H9 (cell line): ENCODE results near the gene HADH. TPM values are rescaled to one million over a fixed set of nuclear protein-coding genes. Genes with fewer than 3 reads are reported as not detected.

Source experiments
- DNase-seq: peaks from one replicate; pipeline ENCODE4 v3.0.0-alpha.2; 2017
- H2AFZ ChIP-seq: one replicate; pipeline ENCODE4 v1.6.1; 2013; ENCODE audit warnings: mild to moderate bottlenecking, low read length, control low read depth, moderate library complexity
- H2AK5ac ChIP-seq: 2 replicates; pipeline ENCODE4 v1.6.1; 2013; ENCODE audit warnings: low read length, control low read depth, mixed read lengths; ENCODE audit not compliant: insufficient read length
- H2BK120ac ChIP-seq: one replicate; pipeline ENCODE4 v1.6.1; 2013; ENCODE audit warnings: low read depth, mild to moderate bottlenecking, low read length, control low read depth, inconsistent platforms; ENCODE audit not compliant: poor library complexity, severe bottlenecking
- H2BK12ac ChIP-seq: 2 replicates; pipeline ENCODE4 v1.6.1; 2013; ENCODE audit warnings: low read length, control low read depth, mixed read lengths, low read depth; ENCODE audit not compliant: insufficient read length
- H2BK15ac ChIP-seq: 2 replicates; pipeline ENCODE4 v1.6.1; 2013; ENCODE audit warnings: low read depth, low read length, control low read depth
- H2BK20ac ChIP-seq: one replicate; pipeline ENCODE4 v1.6.1; 2013; ENCODE audit warnings: low read depth, mild to moderate bottlenecking, low read length, control low read depth, inconsistent platforms; ENCODE audit not compliant: poor library complexity, severe bottlenecking
- H2BK5ac ChIP-seq: 2 replicates; pipeline ENCODE4 v1.6.1; 2013; ENCODE audit warnings: low read length, control low read depth, mixed read lengths; ENCODE audit not compliant: insufficient read length
- H3K14ac ChIP-seq: 2 replicates; pipeline ENCODE4 v1.6.1; 2013; ENCODE audit warnings: low read length, control low read depth; ENCODE audit not compliant: insufficient read depth
- H3K18ac ChIP-seq: 2 replicates; pipeline ENCODE4 v1.6.1; 2013; ENCODE audit warnings: low read depth, mild to moderate bottlenecking, mixed read lengths, low read length, control low read depth; ENCODE audit not compliant: insufficient read length
- H3K23ac ChIP-seq: 2 replicates; pipeline ENCODE4 v1.6.1; 2013; ENCODE audit warnings: low read length, control low read depth, mixed read lengths, low read depth; ENCODE audit not compliant: insufficient read length
- H3K23me2 ChIP-seq: 2 replicates; pipeline ENCODE4 v1.6.1; 2013; ENCODE audit warnings: low read depth, mild to moderate bottlenecking, mixed read lengths, low read length, control low read depth; ENCODE audit not compliant: insufficient read length, poor library complexity, severe bottlenecking
- H3K27ac ChIP-seq: 2 replicates; pipeline ENCODE4 v1.5.1; 2013; ENCODE audit warnings: low read length, control low read depth, mixed read lengths, low read depth; ENCODE audit not compliant: insufficient read length
- H3K27me3 ChIP-seq: 2 replicates; pipeline ENCODE4 v1.6.1; 2013; ENCODE audit warnings: low read length, control low read depth, inconsistent platforms; ENCODE audit not compliant: insufficient read depth
- H3K4ac ChIP-seq: 2 replicates; pipeline ENCODE4 v1.6.1; 2013; ENCODE audit warnings: low read depth, mild to moderate bottlenecking, control low read depth, inconsistent platforms, low read length, moderate library complexity
- H3K4me1 ChIP-seq: 2 replicates; pipeline ENCODE4 v1.6.1; 2013; ENCODE audit warnings: low read length, control low read depth, inconsistent platforms; ENCODE audit not compliant: insufficient read depth
- H3K4me2 ChIP-seq: 2 replicates; pipeline ENCODE4 v1.6.1; 2013; ENCODE audit warnings: low read length, control low read depth, mixed read lengths; ENCODE audit not compliant: insufficient read length, insufficient read depth
- H3K56ac ChIP-seq: 2 replicates; pipeline ENCODE4 v1.6.1; 2013; ENCODE audit warnings: low read depth, mild to moderate bottlenecking, mixed read lengths, low read length, control low read depth; ENCODE audit not compliant: insufficient read length
- H3K79me1 ChIP-seq: 2 replicates; pipeline ENCODE4 v1.6.1; 2013; ENCODE audit warnings: low read depth, mild to moderate bottlenecking, moderate library complexity, low read length, control low read depth, inconsistent platforms; ENCODE audit not compliant: insufficient read depth, poor library complexity, severe bottlenecking
- H3K79me2 ChIP-seq: 2 replicates; pipeline ENCODE4 v1.6.1; 2013; ENCODE audit warnings: low read length, control low read depth, inconsistent platforms; ENCODE audit not compliant: insufficient read depth
- H3K9ac ChIP-seq: 2 replicates; pipeline ENCODE4 v1.6.1; 2013; ENCODE audit warnings: low read length, control low read depth, mixed read lengths; ENCODE audit not compliant: insufficient read length; ENCODE audit errors: extremely low read depth
- H3K9me3 ChIP-seq: one replicate; pipeline ENCODE4 v1.6.1; 2013; ENCODE audit warnings: low read depth, low read length, inconsistent platforms; ENCODE audit not compliant: control insufficient read depth
- H3T11ph ChIP-seq: one replicate; pipeline ENCODE4 v1.6.1; 2013; ENCODE audit warnings: mild to moderate bottlenecking, low read length, control low read depth, inconsistent platforms
- H4K20me1 ChIP-seq: one replicate; pipeline ENCODE4 v1.6.1; 2013; ENCODE audit not compliant: control insufficient read depth, insufficient read length, insufficient read depth
- H4K5ac ChIP-seq: 2 replicates; pipeline ENCODE4 v1.6.1; 2013; ENCODE audit warnings: low read depth, mild to moderate bottlenecking, mixed read lengths, low read length, control low read depth; ENCODE audit not compliant: insufficient read length
- H4K8ac ChIP-seq: replicated peaks from 2 replicates; pipeline ENCODE4 v1.6.1; 2013; ENCODE audit warnings: low read length, control low read depth, mixed read lengths, low read depth; ENCODE audit not compliant: insufficient read length
- H4K91ac ChIP-seq: 2 replicates; pipeline ENCODE4 v1.6.1; 2013; ENCODE audit warnings: low read depth, mild to moderate bottlenecking, moderate library complexity, mixed read lengths, low read length, control low read depth; ENCODE audit not compliant: insufficient read length
- H3K27ac Mint-ChIP-seq, 3 experiments: 2 replicates in 2 of 3; 3 replicates in 1 of 3; pipeline ENCODE4 v1.8.0; 2020 to 2021; ENCODE audit warnings: mixed read lengths in 3 of 3, mild to moderate bottlenecking in 1 of 3, moderate library complexity in 1 of 3
- H3K27me3 Mint-ChIP-seq: 2 replicates; pipeline ENCODE4 v1.8.0; 2021; ENCODE audit warnings: low read depth, mild to moderate bottlenecking, moderate library complexity, mixed read lengths
- H3K36me3 Mint-ChIP-seq, 3 experiments: 2 replicates in 2 of 3; 3 replicates in 1 of 3; pipeline ENCODE4 v1.8.0; 2020 to 2021; ENCODE audit warnings: low read depth in 3 of 3, mixed read lengths in 3 of 3; ENCODE audit not compliant: insufficient read depth in 1 of 3
- H3K4me1 Mint-ChIP-seq, 2 experiments: 2 replicates each; pipeline ENCODE4 v1.8.0; 2020; ENCODE audit warnings: mixed read lengths in 2 of 2
- H3K4me3 Mint-ChIP-seq, 2 experiments: 2 replicates in 1 of 2; 3 replicates in 1 of 2; pipeline ENCODE4 v1.8.0; 2020 to 2021; ENCODE audit warnings: mild to moderate bottlenecking in 2 of 2, mixed read lengths in 2 of 2, moderate library complexity in 1 of 2
- H3K9me3 Mint-ChIP-seq, 2 experiments: 2 replicates in 1 of 2; 3 replicates in 1 of 2; pipeline ENCODE4 v1.8.0; 2020; ENCODE audit warnings: mild to moderate bottlenecking in 2 of 2, mixed read lengths in 2 of 2, moderate library complexity in 1 of 2
- total RNA-seq: library from RNA; stranded (reverse); gene quantifications from 2 replicates; pipeline ENCODE4 v1.2.1, GENCODE V29; 2021
- TF ChIP-seq, protein P1 (sequence below): fragments of 200-600 bp; sonication (generic); conservative IDR thresholded peaks from 3 replicates; pipeline ENCODE4 v1.8.0; 2021; ENCODE audit warnings: antibody characterized with exemption, mild to moderate bottlenecking

HADH gene
- total RNA-seq, 1 experiment from 2014 or later = 44.4 TPM

DNA sequence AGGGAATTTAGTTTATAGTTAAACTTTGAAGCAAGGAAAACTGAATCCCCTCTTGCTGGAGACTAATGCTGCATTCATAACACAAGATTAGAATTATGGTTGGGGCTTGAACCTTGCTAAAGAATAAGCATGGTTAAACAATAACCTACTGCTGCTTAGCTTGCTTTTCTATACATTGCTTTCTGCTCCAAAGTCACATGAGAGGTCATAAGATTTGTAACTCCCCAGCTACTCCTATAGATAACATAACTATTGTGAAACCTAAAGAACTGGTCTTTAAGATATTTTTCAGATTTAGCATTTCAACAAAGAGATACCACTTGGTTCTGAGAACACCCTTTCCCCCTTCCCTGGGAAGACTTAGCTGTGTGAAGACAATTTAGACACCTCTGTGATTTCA is 17.1 kb upstream of the HADH start:
- H3K18ac ChIP-seq = no peak overlapping the region
- no peaks in the 10 kb centered on the region for H3K9me3 ChIP-seq
- H3K79me2 ChIP-seq = no peaks in the 10 kb centered on the region
- Mint-ChIP-seq H3K4me1 (no peaks in the 10 kb centered on the region), H3K36me3 (no peaks in the 10 kb centered on the region), H3K27ac (no peak overlapping the region), H3K27me3 (no peaks in the 10 kb centered on the region; the same call in 1 of the 2 replicates), H3K9me3 (no peaks in the 10 kb centered on the region; a peak in 1 of 5 replicates), H3K4me3 (no peak overlapping the region)
- no peaks in the 10 kb centered on the region for H4K20me1 ChIP-seq
- TF ChIP-seq, protein P1, sequence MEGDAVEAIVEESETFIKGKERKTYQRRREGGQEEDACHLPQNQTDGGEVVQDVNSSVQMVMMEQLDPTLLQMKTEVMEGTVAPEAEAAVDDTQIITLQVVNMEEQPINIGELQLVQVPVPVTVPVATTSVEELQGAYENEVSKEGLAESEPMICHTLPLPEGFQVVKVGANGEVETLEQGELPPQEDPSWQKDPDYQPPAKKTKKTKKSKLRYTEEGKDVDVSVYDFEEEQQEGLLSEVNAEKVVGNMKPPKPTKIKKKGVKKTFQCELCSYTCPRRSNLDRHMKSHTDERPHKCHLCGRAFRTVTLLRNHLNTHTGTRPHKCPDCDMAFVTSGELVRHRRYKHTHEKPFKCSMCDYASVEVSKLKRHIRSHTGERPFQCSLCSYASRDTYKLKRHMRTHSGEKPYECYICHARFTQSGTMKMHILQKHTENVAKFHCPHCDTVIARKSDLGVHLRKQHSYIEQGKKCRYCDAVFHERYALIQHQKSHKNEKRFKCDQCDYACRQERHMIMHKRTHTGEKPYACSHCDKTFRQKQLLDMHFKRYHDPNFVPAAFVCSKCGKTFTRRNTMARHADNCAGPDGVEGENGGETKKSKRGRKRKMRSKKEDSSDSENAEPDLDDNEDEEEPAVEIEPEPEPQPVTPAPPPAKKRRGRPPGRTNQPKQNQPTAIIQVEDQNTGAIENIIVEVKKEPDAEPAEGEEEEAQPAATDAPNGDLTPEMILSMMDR = no peak
- H3K79me1 ChIP-seq = no peaks in the 10 kb centered on the region
- no peak overlapping the region for H2AK5ac ChIP-seq
- DNase-seq = no peak
- no peaks in the 10 kb centered on the region for H3K23me2 ChIP-seq
- H3K27me3 ChIP-seq = no peaks in the 10 kb centered on the region
- no peak overlapping the region for H4K8ac ChIP-seq
- no peak overlapping the region for H3K4me2 ChIP-seq
- H3K14ac ChIP-seq = no peak overlapping the region
- no peak overlapping the region for H3T11ph ChIP-seq
- H3K56ac ChIP-seq = no peak overlapping the region
- H3K23ac ChIP-seq = no peak overlapping the region
- H2AFZ ChIP-seq = no peak overlapping the region
- no peak overlapping the region for H4K91ac ChIP-seq
- no peaks in the 10 kb centered on the region for H3K4me1 ChIP-seq
- H2BK5ac ChIP-seq = no peak overlapping the region
- no peak overlapping the region for H2BK120ac ChIP-seq
- no peak overlapping the region for H4K5ac ChIP-seq
- H3K27ac ChIP-seq = no peak overlapping the region
- no peak overlapping the region for H2BK20ac ChIP-seq
- H2BK15ac ChIP-seq = no peak overlapping the region
- H3K4ac ChIP-seq = no peak overlapping the region
- H3K9ac ChIP-seq = no peak overlapping the region
- no peak overlapping the region for H2BK12ac ChIP-seq
